ENCODE results near the gene TUBGCP6.

DNA sequence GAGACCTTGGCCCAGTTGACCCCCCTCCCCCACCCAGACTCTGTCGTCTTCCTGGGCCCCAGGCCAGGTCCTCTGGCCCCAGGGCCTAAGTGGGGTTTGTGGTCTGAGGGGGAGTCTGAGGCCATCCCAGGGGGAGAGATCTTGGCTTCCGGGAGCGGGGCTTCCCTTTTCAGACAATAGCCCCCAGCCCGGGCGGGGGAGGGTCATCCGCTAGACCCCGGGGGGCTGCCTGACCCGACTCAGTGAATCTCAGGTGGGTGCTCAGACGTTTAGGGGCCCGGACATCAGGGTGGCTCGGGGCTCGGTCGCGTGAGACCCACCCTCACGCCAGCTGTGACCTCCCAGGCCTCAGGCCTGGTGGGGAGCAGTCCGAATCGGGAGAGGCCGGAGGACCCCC is 24.7 kb upstream of the TUBGCP6 start:
- TF ChIP-seq, protein P1, sequence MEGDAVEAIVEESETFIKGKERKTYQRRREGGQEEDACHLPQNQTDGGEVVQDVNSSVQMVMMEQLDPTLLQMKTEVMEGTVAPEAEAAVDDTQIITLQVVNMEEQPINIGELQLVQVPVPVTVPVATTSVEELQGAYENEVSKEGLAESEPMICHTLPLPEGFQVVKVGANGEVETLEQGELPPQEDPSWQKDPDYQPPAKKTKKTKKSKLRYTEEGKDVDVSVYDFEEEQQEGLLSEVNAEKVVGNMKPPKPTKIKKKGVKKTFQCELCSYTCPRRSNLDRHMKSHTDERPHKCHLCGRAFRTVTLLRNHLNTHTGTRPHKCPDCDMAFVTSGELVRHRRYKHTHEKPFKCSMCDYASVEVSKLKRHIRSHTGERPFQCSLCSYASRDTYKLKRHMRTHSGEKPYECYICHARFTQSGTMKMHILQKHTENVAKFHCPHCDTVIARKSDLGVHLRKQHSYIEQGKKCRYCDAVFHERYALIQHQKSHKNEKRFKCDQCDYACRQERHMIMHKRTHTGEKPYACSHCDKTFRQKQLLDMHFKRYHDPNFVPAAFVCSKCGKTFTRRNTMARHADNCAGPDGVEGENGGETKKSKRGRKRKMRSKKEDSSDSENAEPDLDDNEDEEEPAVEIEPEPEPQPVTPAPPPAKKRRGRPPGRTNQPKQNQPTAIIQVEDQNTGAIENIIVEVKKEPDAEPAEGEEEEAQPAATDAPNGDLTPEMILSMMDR (IDR thresholded peaks at IDR 0.05; ENCODE audit: extremely low read depth in 1 of 2, insufficient read depth in 1 of 2, low read depth in 1 of 2, low read length in 2 of 2) = no peak
- TF ChIP-seq POLR2A (IDR thresholded peaks at IDR 0.05; ENCODE audit: low read depth, low read length) (no peak), POLR2AphosphoS5 (IDR thresholded peaks at IDR 0.05; ENCODE audit: insufficient read depth, low read depth, low read length) (no peak), EZH2 (IDR thresholded peaks at IDR 0.05; ENCODE audit: borderline replicate concordance, low read depth, low read length, severe bottlenecking) (no peak), MAX (IDR thresholded peaks at IDR 0.05; ENCODE audit: insufficient read depth, insufficient read length) (no peak), MYC (IDR thresholded peaks at IDR 0.05; ENCODE audit: low read depth, low read length) (no peak), FOS (IDR thresholded peaks at IDR 0.05; ENCODE audit: borderline replicate concordance, insufficient read depth, low read length) (no peak), JUN (IDR thresholded peaks at IDR 0.05; ENCODE audit: borderline replicate concordance, insufficient read depth, insufficient read length, low read depth) (no peak)

All from endothelial cell of umbilical vein (primary cell).